Mesendoderm (in vitro differentiated cells): Measurements from ENCODE around the gene SAXO2.
"Not testable (repeated sequence)": the region's sequence is repeated elsewhere in the genome, so short reads cannot be mapped to it uniquely, and the experiment has no call there.

Experiments
- DNase-seq: peaks from one replicate; pipeline ENCODE4 v3.0.0; 2013
- H2AK5ac ChIP-seq: 2 replicates; pipeline ENCODE4 v1.6.1; 2013; ENCODE audit warnings: low read length, inconsistent platforms
- H2BK120ac ChIP-seq: 2 replicates; pipeline ENCODE4 v1.6.1; 2013; ENCODE audit warnings: low read depth, mild to moderate bottlenecking, low read length, moderate library complexity, mixed read lengths
- H2BK15ac ChIP-seq: replicated peaks from 2 replicates; pipeline ENCODE4 v1.6.1; 2013; ENCODE audit warnings: low read depth, mild to moderate bottlenecking, moderate library complexity
- H2BK5ac ChIP-seq: 2 replicates; pipeline ENCODE4 v1.6.1; 2013; ENCODE audit warnings: low read length, inconsistent platforms
- H3K18ac ChIP-seq: 2 replicates; pipeline ENCODE4 v1.6.1; 2013; ENCODE audit warnings: mild to moderate bottlenecking, low read length, mixed read lengths
- H3K23ac ChIP-seq: one replicate; pipeline ENCODE4 v1.6.1; 2013; ENCODE audit warnings: low read length
- H3K27ac ChIP-seq: 2 replicates; pipeline ENCODE4 v1.5.1; 2013; ENCODE audit warnings: low read depth, mild to moderate bottlenecking, inconsistent platforms, low read length, moderate library complexity
- H3K27me3 ChIP-seq: 2 replicates; pipeline ENCODE4 v1.6.1; 2013; ENCODE audit warnings: low read length, control low read depth, mild to moderate bottlenecking, inconsistent platforms; ENCODE audit not compliant: insufficient read depth, poor library complexity
- H3K36me3 ChIP-seq: 2 replicates; pipeline ENCODE4 v1.6.1; 2013; ENCODE audit warnings: low read length, inconsistent platforms; ENCODE audit not compliant: control insufficient read depth, insufficient read depth
- H3K4ac ChIP-seq: one replicate; pipeline ENCODE4 v1.6.1; 2013; ENCODE audit warnings: low read depth, mild to moderate bottlenecking, low read length, moderate library complexity
- H3K4me1 ChIP-seq: 2 replicates; pipeline ENCODE4 v1.6.1; 2013; ENCODE audit warnings: low read depth, low read length, inconsistent platforms; ENCODE audit not compliant: control insufficient read depth
- H3K4me2 ChIP-seq: 2 replicates; pipeline ENCODE4 v1.6.1; 2013; ENCODE audit warnings: low read length
- H3K4me3 ChIP-seq: 2 replicates; pipeline ENCODE4 v1.5.1; 2013; ENCODE audit warnings: mild to moderate bottlenecking, low read length
- H3K56ac ChIP-seq: one replicate; pipeline ENCODE4 v1.6.1; 2013; ENCODE audit warnings: low read length
- H3K79me1 ChIP-seq: 2 replicates; pipeline ENCODE4 v1.6.1; 2013; ENCODE audit warnings: low read length, inconsistent platforms
- H3K79me2 ChIP-seq: 2 replicates; pipeline ENCODE4 v1.6.1; 2013; ENCODE audit warnings: mild to moderate bottlenecking, low read length; ENCODE audit not compliant: control insufficient read depth, insufficient read depth
- H3K9ac ChIP-seq: 2 replicates; pipeline ENCODE4 v1.6.1; 2013; ENCODE audit warnings: low read length, inconsistent platforms
- H4K5ac ChIP-seq: one replicate; pipeline ENCODE4 v1.6.1; 2013; ENCODE audit warnings: low read length
- H4K8ac ChIP-seq: one replicate; pipeline ENCODE4 v1.6.1; 2013; ENCODE audit warnings: low read depth, mild to moderate bottlenecking, control low read depth, low read length, moderate library complexity
- WGBS: extraction: QIAGEN DNeasy Blood & Tissue Kit; methylation state at CpG from one replicate; pipeline ENCODE4 v1.1.7; 2013; ENCODE audit warnings: low lambda C conversion rate, missing lambda C conversion rate; ENCODE audit not compliant: insufficient coverage; ENCODE audit errors: extremely low coverage; 5-methylcytosine and 5-hydroxymethylcytosine counted together

The SAXO2 gene

DNA sequence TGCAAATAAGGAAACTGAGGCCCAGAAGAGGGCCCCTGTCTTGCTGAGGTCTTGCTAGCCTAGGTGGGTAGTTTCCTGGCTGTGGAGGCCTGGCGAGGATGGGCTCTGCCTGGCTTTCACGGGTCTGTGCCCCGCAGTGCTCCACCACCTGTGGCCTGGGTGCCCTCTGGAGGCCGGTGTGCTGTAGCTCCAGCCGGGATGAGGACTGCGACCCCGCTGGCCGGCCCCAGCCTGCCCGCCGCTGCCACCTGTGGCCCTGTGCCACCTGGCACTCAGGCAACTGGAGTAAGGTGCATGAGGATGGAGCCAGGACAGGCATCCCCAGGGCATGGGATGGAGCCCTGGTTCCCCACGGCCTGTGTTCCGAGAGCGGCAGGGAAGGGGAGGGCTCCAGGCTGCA is 66.4 kb downstream of the SAXO2 start:
- H3K9ac ChIP-seq, H3K23ac ChIP-seq, H3K27ac ChIP-seq, H4K8ac ChIP-seq, H2BK15ac ChIP-seq, H3K4me3 ChIP-seq, H2BK120ac ChIP-seq, H3K79me2 ChIP-seq, H2AK5ac ChIP-seq, H3K27me3 ChIP-seq, H3K79me1 ChIP-seq, H3K18ac ChIP-seq, H3K56ac ChIP-seq, H3K4me1 ChIP-seq, H2BK5ac ChIP-seq, H4K5ac ChIP-seq, DNase-seq, H3K4ac ChIP-seq, H3K36me3 ChIP-seq, H3K4me2 ChIP-seq: not testable (repeated sequence)
- no CpG with 5 or more reads among the region's 13 CpGs for WGBS

DNA sequence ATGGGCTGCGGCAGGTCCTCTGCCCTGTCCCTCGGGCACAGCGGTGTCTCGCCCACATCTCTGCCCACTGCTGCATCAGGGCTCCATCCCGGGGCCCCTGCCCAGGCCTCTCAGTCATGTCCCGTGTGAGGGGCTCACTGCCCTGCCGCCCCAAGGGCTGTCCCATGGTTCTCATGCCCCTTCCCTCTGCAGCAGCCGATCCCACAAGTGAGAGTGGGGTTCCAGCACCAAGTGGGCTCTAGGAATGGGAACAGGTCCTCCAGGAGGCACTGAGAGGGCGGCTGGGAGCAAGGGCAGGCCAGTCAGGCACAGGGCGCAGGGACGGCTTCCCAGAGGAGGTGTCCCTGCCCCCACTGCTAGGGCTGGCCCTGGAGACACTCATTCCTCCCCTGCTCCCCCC is 68.3 kb downstream of the SAXO2 start:
- H3K4me1 ChIP-seq, H3K36me3 ChIP-seq, H3K4me3 ChIP-seq, H3K56ac ChIP-seq, H3K4ac ChIP-seq, H2AK5ac ChIP-seq, DNase-seq, H2BK15ac ChIP-seq, H2BK120ac ChIP-seq, H3K23ac ChIP-seq, H4K5ac ChIP-seq, H3K4me2 ChIP-seq, H3K79me2 ChIP-seq, H2BK5ac ChIP-seq, H4K8ac ChIP-seq, H3K79me1 ChIP-seq, H3K27me3 ChIP-seq, H3K27ac ChIP-seq, H3K9ac ChIP-seq, H3K18ac ChIP-seq: not testable (repeated sequence)
- WGBS: no CpG with 5 or more reads among the region's 11 CpGs

DNA sequence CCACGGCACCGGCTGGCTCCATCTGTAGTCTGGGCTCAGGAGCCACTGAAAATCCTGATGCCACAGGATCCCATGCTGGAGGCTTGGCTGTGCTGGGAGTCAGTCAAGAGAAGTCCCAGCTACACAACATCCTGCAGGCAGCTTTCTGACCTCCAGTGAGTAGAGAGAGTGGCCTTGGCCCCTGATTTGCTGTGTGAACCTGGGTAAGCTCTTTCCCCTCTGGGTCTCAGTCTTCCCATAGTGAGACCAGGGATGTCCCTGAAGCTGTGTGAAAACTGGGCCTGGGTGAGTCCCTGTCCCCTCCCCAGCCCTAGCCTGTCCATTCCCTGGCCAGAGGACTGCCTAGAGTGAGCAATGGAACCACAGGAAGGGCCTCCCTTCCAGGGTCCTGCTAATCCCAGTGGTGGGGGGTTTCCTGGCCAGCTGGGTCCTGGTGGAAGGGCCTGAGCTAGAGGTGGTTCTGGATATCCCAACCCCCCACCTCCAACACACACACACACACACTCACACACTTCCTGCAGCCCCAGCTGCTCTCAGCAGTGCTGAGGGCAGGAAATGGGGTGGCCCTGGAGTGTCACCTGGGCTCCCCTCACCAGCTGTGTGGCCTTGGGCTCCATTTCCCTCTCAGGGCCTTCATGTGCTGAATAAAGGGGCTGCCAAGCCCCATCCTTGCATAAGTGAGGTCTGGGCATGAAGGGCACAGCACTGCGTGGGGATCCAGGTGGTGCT is 69.1 kb downstream of the SAXO2 start:
- H3K18ac ChIP-seq, H2BK15ac ChIP-seq, H3K27me3 ChIP-seq, H3K79me1 ChIP-seq, H3K4me2 ChIP-seq, H3K9ac ChIP-seq, H3K4ac ChIP-seq, H2AK5ac ChIP-seq, H3K4me1 ChIP-seq, H3K36me3 ChIP-seq, DNase-seq, H2BK5ac ChIP-seq, H4K8ac ChIP-seq, H4K5ac ChIP-seq, H3K4me3 ChIP-seq, H3K79me2 ChIP-seq, H3K56ac ChIP-seq, H3K27ac ChIP-seq, H3K23ac ChIP-seq, H2BK120ac ChIP-seq: not testable (repeated sequence)
- no CpG with 5 or more reads among the region's 3 CpGs for WGBS

DNA sequence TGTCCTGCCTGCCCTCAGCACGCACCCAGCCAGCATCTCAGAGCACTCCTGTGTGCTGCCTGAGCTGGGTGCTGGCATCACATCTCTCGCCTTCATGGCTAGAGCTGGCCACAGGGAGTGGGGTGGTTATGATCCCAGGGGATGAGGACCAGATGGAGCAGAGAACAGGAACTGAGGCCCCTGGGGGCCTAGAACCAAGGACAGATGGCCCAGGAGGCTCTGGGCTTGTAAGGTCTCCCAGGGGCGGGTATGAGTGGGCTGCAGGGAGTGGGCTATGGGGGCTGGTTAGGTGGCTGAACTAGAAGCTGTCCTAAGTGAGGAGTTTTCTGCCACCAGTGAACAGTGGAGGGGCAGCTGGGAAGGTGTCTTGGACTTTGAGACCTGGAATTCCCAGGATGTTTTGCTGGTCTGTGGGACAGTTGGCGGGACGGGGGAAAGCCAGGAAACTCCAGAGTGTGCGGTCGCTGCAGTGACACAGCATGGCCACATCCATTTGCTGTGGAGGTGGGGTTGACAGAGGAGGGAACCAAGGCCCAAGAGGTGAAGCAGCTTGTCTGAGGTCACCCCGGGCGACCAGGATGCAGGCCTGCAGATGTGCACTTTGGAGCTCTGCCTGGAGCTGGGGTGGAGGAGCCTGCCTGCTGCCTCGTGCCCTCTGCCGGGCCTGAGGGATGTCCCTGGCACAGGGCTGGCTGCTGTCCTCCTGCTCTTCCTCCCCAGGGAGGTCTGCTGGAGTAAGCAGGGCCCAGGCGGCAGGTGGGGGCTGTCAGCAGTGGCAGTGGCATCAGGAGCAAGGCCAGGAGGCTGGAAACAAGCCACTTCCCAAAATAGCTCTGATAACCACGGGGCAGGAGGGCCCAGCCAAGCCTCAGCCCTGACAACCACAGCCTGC is 70.3 kb downstream of the SAXO2 start:
- H3K18ac ChIP-seq, H3K27ac ChIP-seq, H3K23ac ChIP-seq, H3K36me3 ChIP-seq, H3K56ac ChIP-seq, H3K4me3 ChIP-seq, H3K9ac ChIP-seq, H4K5ac ChIP-seq, H2AK5ac ChIP-seq, H2BK5ac ChIP-seq, H3K4me1 ChIP-seq, H4K8ac ChIP-seq, H2BK120ac ChIP-seq, H3K79me2 ChIP-seq, H3K79me1 ChIP-seq, H3K4ac ChIP-seq, H2BK15ac ChIP-seq, H3K4me2 ChIP-seq, DNase-seq, H3K27me3 ChIP-seq: not testable (repeated sequence)
- no CpG with 5 or more reads among the region's 13 CpGs for WGBS

DNA sequence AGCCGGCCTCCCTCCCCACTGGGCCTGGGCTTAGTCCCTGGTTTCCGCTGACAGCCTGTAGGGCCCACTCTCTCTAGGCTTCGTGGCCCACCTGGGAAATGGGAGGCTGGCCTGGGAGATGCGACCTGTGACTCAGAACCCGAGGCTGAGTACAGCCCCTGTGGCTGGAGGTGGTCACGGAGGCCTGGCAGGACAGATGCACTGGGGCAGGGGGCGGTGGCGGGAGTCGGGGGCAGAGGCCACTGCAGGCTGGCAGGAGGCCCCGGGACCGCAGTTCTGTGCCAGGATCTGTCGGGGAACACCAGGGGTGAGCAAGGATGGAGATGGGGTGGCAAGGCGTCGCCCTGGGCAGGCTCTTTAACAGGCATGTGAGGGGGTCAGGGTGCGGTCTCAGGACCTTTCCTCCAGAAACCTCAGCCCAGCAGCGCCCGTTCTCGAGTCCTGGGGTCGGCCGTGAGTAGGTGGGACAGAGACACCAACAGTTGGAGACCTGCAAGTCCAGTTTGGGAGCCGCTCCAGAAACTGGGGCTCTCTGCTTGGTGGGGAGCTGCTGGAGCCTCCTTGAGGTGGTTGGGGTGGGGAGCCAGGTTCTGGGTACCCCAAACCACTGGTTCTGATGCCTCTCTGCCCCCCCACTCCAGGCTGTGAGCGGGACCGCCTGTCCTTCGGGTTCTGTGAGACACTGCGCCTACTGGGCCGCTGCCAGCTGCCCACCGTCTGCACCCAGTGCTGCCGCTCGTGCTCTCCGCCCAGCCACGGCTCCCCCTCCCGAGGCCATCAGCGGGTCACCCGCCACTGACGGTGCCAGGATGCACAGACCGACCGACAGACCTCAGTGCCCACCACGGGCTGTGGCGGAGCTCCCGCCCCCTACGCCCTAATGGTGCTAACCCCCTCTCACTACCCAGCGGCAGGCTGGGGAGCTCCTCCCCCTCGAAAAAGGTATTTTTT is 71.3 kb downstream of the SAXO2 start:
- not testable (repeated sequence) for H3K4me1 ChIP-seq, H2BK5ac ChIP-seq, H3K36me3 ChIP-seq, H3K27me3 ChIP-seq, H4K8ac ChIP-seq, H4K5ac ChIP-seq, H3K79me2 ChIP-seq, H2BK15ac ChIP-seq, H3K18ac ChIP-seq, H3K23ac ChIP-seq, H3K56ac ChIP-seq, DNase-seq, H3K9ac ChIP-seq, H2AK5ac ChIP-seq, H3K27ac ChIP-seq, H3K4me2 ChIP-seq, H2BK120ac ChIP-seq, H3K79me1 ChIP-seq, H3K4ac ChIP-seq, H3K4me3 ChIP-seq
- WGBS: no CpG with 5 or more reads among the region's 43 CpGs
